ENCODE data around the gene GABRB3.

DNA sequence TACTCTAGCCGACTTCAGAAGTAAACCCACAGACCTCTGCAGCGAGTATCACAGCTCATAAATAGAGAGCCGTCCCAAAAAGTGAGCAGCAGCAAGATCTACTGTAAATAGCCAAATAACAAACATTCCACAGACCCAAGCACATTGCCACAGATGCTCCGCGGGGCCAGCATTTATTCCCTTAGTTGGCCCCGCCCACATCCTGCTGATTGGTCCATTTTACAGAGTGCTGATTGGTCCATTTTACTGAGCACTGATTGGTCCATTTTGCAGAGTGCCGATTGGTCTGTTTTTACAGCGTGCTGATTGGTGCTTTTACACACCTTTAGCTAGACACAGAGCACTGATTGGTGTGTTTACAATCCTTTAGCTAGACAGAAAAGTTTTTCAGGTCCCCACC, 17.3 kb upstream of the GABRB3 start:
- TF ChIP-seq, protein P1, sequence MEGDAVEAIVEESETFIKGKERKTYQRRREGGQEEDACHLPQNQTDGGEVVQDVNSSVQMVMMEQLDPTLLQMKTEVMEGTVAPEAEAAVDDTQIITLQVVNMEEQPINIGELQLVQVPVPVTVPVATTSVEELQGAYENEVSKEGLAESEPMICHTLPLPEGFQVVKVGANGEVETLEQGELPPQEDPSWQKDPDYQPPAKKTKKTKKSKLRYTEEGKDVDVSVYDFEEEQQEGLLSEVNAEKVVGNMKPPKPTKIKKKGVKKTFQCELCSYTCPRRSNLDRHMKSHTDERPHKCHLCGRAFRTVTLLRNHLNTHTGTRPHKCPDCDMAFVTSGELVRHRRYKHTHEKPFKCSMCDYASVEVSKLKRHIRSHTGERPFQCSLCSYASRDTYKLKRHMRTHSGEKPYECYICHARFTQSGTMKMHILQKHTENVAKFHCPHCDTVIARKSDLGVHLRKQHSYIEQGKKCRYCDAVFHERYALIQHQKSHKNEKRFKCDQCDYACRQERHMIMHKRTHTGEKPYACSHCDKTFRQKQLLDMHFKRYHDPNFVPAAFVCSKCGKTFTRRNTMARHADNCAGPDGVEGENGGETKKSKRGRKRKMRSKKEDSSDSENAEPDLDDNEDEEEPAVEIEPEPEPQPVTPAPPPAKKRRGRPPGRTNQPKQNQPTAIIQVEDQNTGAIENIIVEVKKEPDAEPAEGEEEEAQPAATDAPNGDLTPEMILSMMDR (IDR thresholded peaks at IDR 0.05): no peak
- TF ChIP-seq POLR2A (IDR thresholded peaks at IDR 0.05): no peak
